ENCODE results near the gene RNF44.
"Not testable (repeated sequence)": the region's sequence is repeated elsewhere in the genome, so short reads cannot be mapped to it uniquely, and the experiment has no call there.

RNF44 gene

DNA sequence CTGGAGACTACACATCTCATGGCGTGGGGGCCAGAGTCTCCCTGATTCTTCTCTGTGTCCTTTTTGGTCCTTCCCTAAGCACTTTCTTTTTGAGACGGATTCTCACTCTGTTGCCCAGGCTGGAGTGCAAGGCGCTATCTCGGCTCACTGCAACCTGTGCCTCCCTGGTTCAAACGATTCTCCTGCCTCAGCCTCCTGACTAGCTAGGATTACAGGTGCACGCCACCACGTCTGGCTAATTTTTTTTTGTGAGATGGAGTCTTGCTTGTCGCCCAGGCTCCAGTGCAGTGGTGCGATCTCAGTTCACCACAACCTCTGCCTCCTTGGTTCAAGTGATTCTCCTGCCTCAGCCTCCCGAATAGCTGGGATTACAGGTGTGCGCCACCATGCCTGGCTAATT, 13.7 kb upstream of the RNF44 start:
- DNase-seq: not testable (repeated sequence)

DNA sequence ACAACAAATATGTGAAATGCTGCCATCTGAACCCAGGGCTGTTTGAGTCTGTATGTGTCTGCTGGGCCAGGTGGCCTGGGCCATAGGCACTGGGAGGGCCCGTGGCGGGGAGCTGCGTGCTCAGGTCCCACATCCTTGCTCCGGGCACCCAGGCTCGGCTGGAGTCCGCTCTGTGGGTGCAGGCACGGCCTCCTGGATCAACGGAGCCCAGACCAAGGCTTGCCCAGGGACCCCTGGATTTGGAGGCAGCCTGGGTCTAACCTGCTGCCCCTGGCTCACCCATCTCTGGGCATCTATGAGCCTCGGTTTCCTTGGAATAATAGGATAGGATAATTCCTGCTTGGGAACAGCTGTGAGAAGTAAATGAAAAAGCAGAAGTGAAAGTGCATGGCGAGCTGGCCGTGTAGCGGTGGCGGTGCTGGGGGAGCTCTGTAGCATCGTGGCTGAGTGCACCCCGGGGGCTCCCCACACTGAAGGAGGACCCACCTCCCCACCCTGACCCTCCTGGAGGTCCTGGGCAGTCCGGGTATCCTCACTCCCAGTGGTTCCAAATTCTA, 13.2 kb upstream of the RNF44 start:
- DNase-seq: no peak

DNA sequence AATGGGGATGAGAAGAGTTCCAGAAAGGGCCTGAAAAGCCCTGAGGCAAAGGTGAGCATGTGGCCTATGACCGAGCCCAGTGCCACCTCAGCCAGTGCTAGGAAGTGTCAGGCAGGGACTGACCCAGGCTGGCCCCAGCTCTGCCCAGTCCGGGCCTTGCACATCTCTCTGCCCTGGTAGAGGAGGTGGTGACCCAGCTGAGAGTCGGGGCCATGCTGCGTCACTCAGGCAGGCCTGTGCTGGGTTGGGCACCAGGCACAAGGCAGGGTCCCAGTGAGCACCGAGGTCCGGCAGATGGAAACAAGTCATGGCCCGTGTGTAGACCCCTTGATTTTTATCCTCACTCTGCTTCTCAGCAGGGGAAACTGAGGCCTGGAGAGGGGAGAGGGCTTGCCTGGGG, 12.7 kb upstream of the RNF44 start:
- no peak for DNase-seq

DNA sequence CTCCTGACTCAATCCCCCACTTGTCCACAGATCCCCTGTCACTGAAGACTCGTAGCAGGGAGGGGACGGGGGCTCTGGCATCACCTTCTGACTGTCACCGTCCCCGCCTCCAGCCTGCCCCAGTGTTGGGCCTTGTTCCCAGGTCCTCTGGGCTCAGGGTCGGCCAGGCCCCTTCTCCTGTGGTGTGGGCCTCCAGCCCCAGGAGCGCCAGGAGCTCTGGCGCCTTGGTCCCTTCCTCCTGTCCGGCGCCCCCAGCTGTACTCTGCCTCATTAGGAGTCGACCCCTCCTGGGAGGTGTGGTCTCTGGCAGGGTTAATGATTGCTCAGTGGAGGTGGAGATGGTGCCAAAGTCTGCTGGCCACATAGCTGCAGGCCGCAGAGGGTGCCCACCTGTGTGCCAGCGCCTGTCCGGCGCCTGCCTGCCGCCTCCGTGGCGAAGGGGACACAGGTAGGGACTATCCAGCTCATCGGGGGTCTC, 11.8 kb upstream of the RNF44 start, which contains the start of gene CDHR2:
CDHR2 (plus strand) TSS at position 376 of the 478 bp plus-strand sequence. CDS start 16,011 bp downstream, outside the sequence.
- DNase-seq: no peak

DNA sequence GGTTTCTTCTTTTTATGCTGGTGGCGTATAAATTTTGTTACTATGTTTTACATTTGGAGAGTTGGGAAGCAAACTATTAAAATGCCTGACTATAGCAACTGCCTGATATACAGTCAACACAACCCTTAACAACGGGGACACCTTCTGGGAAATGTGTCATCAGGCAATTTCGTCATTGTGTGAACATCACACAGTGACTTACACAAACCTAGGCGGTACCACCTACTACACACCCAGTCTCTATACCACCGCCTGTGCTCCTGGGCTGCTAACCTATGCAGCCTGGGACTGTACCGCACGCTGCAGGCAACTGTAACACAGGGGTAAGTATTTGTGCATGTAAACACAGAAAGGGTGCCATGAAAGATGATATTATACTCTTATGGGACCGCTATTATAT, 10.6 kb upstream of the RNF44 start:
- no peak for DNase-seq

DNA sequence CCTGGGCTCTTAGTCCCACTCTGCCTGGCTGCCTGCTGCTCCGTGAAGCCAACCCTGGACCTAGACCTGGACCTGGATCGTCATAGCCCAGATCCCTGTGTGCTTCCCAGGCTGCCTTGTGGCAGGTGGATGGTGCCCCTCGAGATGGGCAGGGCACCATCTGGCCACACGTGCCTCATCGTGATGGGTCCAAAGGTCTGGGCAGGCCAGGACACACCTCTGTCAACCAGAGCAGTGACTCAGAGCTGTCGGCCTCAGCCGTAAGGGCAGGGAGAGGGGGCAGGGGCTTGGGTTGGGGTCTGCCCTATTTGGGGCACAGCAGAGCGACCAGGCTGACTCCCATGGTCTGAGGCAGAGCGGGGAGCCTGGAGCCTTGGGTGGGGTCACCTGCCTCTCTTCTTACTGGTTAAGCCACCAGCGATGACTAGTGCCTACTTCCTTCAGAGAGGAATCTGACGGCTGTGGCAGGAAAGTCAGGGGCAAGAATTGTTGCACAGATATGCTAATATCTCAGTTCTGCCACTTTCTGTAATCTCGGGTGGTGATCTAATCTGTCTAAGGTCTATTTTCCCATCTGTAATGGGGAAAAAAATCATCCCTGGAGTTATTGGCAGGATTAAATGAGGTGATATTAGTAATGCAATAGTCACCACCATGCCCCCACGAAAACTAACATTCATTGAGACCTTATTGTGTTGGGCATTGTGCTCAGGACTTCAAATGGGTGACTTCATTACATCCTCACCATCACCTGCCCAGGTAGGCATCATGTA, 8.7 kb upstream of the RNF44 start:
- no peak for DNase-seq

DNA sequence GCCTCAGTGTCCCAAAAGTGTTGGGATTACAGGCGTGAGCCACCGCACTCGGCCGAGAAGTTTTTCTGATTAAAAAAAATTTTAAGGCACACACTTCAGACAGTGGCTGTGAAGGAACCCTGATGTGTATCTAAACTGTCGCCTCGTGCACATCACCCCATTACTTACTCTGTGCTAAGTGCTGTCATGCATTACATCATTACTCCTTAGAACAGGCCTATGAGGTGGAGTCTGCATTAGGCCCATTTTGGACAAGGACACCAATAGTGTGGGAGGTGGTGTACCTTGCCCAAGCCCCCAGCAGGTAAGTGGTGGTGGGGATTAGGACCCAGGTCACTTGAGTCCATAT, 8.2 kb upstream of the RNF44 start:
- DNase-seq: no peak

DNA sequence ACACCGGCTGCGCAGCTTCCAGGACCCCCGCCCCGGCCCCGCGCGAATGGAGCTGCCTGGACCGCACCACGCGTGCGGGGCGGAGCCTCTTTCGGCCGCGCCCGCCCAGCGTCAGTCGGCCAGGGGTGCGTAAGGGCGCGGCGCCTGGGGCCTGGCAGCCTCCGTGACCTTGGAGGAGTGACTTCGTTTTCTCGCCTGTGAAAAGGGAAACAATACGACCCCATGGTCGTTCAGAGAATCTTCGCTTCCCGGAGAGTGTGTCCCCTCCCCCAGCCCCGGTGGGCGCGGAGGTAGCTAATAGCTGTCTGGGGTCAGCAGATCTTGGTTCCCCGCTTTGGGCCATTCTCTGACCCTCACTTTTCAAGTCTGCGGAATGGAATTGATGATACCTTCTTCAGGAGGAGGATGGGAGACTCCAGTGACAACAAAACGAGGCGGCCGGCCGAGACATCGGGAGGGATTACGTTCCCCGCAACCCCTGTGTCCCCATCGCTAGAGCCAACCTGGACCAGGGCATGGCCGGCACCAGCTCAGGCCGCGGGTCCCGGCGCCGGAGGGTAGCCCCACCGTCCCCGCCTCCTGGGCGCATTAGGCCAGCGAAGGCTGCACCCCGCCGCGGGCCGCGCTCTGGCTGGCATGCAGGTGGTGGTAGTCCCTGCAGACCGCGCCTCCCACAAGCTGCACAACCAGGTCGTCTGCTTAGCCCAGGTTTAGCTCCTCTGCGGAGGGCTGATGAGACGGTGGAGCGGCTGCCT, 6.4 kb upstream of the RNF44 start:
- DNase-seq: peak; percentile 74

DNA sequence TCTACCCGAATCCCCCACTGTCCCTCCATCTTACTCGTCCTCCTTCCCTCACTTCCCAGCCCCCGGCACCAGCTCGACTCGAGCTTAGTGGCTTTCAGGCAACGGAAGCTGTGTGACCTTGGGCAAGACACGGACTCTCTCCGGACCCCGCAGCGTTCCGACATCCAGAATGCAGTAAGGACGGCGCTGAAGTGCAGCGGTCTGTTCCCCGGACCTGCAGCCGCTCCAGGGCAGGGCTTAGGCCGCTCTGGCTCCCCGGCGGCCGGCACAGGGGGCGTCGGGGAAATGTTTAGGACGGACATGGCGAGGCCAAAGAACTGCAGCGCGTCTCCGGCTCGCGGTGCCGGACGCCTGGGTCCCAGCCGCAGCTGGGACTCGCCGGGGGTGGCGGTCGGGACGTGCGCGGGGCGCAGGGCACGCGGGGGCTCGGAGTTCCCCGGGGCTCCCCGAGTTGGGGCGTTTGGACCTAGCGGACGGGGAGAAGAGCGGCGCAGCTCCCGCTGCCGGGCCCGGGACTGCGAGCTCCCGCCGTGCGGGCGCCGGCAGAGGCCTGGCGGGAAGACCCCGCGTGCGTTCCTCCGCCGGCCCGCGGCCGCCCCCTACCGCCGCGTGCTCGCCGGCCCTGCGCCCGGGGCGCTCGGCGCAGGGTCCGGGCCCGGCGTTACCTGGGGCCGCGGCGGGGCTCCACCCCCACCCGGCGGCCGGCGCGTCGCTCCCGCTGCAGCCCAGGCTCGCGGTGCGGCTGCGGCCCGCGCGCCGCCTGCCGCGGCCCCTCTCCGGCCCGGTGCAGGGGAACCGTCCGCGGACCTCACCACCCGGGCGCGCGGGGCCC, 5.6 kb upstream of the RNF44 start:
- DNase-seq: no peak

DNA sequence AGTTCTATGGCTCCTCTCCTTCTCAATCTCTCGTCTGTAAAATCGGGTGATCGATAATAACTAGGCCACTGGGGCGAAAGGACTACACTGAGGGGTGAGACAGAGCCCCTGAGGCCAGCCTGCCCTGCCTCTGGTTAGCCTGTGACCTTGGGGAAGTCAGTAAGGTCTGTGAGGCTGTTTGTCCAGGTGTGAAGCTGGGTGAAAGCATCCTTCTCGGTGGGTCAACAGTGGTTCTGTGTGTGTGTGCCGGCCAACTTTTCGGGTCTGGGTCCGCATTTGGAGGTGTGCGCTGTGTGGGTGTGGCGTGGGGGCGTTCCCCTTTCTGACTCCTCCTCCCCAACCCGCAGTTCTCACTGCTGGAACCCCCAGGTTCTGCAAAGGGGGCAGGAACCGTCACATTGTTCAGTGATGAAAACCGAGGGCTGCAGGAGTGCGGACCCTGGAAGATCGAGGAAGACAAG, 5.0 kb upstream of the RNF44 start:
- peak; percentile 61 for DNase-seq

DNA sequence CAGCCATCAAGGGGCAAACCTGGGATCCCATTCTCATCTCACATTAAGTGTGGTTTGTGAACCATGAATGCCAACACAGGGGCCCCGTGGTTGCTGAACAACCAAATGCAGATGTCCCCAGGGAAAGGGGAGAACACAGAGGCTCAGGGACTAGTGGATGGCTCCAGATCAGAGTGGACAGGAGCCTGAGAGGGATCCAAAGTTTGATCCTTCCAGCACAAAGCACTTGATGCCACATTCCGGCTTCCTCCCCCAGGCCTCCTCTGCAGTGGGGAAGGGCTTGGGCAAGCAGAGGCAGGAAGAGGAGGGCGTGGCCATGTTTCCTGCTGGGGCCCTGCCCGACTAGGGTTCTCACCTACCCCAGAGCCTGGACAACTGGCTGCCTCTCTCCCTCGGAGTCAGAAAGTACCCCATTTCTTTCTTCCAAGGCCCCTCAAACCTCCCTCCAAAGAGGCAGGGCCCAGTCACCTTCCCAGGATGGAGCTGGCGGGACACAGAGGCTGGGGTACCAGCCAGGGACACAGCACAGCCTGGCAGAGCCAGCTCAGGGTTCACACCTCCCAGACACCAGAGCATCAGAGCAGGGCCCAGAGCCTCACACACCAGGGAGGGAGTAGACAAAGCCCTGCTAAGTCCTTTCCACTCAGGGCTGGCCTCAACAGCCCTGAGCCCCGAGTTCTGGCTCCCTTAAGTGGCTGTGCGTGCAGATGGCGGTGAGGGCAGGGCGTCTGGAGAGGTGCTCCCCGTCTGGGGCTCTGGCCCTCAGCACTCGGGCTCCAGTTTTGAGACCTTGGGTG, 4.3 kb upstream of the RNF44 start:
- DNase-seq: peak; percentile 68

DNA sequence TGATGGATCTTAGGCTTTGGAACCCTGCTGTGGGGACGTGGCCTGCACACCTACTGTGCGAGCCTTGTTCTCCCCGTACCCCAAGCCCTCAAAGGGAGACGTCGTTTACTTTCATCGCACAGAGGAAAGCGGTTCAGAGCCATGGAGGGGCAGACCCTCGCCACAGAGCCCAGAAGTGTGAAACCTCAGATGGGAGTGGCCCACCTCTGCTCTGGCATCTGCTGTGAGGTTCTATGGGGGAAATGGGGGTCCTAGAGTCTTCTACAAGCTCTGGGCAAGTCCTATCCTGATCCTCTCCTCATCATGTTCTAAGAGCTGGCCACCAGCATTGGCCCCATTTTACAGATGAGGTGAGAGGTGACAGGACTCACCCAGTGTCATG, 3.7 kb upstream of the RNF44 start:
- DNase-seq: no peak

DNA sequence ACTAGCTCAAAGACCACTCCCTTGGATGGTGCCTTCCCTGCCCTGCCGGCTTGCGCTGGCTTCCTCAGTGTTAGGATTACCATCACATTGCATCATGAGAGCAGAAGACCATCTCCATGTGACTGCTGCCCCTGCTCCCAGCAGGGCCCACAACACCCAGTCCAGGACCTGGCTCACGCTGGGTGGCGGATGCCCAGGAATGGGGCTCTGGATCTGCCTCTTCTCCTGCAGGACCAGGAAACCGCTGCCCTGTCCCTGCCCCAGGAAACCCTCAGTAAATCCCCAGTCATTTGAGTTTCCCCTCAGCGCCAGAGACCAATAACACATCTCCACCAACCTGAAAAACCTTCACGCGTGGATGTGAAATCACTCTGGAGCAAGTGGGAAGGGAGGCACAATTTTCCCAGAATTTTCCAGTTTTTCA, 3.3 kb upstream of the RNF44 start:
- no peak for DNase-seq

DNA sequence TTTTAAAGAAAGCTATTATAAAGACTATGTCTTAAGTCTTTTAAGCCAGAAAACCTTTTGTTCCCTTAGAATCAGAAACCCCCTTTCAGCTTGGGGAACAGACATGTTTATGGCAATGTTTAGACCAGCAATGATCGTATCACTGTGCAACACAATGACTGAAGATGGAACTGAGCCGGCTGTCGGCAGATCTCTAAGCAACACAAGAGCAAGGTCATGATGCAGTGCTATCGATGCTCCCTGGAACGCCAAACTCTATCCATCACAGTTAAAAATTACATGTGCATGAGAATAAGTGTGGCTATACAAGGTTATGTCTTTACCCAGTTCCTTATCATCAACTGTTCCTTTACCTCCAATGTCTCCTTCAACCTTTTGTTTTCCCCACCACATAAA, 1.8 kb upstream of the RNF44 start:
- DNase-seq: no peak

DNA sequence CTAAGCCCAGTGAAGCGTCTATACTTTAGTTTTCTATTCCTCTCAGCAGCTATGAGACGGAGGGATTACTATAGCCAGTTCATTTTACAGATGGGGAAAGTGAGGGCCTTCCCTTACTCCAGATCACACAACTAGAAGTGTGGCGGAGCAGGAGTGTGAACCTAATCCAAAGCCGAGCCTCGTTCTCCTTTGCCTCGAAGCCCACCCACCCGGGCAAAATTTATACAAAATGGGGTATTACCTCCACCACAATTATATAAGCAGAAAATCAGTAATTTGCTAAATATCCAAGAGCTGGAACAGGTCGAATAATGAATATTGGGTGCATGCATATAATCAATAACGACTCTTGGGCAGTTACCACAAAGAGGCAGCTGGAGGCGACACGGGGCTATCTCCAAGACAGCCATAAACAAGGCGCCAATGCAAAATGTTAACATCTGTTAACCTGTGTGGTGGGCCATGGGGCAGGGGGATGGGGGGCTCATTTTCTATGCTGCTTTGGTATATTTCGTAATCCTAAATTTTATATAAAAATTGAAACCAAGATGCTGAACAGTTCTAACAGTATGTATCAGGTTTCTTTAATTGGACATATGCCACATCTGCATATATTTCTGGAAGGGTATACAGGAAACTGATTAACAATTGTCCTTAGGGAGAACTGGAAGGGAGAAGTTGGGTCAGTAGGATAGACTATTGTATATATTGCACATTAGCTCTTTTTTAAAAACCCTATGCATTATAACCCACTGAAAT, 1.2 kb upstream of the RNF44 start:
- DNase-seq: no peak

DNA sequence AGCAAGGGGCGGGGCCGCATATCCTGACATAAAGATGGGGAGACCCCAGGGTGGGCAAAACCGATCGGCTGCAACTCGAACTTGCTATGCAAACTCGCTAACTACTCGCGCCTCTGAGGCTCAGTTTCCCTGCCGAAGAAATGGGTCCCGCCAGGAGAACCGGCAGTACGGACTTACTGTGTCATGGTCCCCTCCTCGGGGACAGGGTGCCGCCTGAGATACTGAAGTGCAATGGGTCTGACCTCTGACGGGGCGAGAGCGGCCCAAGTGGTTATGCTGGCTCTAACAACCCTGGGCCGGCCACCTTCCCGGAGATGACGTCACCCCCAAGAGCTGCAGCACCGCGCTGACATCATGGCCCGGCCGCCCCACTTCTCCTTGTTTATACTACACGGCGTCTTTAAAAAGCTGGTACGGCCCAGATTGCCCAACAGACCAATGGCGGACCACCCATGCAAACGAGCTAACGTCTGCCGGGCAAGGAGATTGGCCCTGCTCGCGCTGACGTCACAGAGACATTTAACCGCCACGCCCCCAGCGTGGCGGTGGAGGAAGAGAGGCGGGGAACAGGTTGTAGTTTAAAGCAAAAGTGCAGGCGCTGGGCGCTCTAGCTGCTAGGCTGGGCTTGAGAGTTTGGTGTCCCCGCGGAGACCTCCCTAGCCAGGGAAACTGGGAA, 490 bp upstream of the RNF44 start:
- DNase-seq: peak; percentile 99

DNA sequence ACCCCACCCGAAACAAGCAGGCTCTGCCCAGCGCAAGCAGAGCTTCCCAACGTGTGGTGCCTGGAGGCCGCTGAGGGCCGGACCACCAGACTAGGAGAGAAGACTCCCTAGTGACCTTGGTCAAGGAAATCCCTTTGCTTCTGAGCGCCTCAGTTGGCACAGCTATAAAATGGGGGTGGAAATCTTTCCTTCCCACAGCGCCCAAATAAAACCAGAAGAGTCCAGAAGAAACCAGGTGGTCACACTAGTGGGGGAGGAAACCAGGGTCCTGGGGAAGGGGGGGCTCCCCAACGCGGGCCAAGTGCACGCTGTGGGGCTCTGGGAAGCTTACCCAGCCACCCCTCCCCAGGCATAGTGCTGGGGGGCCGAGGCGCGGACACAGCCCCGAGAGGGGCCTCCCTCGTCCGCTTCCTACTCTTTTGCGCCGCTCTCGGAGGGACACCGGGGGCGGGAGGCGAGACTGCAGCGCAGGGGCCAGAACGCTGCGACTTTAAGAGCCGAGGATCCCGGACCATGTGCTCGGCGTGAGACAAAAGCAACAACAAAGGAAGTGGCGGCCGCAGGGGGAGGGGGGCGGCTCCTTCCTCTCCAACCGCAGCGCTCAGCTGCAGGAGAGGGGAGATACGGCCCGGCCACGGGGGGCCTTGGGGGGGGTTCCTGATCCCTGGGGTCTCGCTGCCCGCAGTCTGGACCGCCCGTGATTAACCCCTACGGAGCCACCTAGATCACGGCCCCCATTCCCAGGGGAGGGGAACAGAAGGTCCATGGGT, 885 bp downstream of the RNF44 start:
- DNase-seq: peak; percentile 77

DNA sequence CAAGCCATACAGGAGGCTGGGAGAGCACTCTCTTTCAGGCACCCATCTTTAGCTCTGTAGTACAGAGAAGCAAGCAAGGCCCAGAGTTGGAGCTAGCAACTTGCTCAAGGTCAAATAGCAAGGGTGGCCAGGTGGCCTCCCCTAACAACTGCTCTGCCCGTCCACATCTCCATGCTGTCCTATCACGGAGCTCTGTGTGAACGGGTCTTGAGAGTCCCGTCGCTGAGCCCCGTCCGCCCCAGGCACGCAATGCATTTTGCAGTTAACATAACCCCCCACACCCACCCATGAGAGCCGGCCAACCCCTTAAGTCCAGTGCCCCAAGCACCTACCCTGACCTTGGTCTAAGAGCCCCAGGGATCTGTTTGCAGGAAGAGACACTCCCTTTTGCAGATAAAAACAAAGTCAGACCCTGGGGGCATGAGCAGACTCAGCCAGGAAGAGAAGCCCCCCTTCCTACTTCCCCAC, 1.5 kb downstream of the RNF44 start:
- no peak for DNase-seq

DNA sequence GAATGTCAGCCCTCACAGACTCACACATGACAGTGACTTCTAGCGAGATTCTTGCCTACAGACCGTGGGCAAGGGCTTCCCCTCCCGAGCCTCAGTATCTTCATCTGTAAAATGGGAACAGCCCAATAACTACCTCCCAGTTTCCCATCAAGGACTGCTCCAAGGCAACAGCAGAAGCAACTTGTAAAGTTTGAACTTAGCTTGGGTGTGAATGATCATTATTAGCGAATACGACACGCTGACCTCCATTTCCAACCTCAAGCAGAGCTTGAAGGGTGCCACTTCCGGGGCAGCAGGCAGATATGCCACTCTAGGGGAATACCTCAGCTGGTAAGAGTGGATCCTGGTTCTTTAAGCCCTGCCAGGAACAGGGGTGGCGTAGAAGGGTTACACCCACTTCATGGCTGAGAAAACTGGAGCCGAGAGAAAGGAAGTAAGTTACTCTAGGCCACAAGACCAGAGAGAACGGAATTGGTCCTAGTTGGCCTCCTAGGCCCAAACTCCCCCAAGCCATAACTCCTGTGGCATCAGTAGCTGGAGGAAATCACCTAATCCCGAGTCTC, 2.0 kb downstream of the RNF44 start:
- DNase-seq: peak; percentile 40
